ENCODE measurements around the gene PLSCR4.
"Not testable (repeated sequence)": the region's sequence is repeated elsewhere in the genome, so short reads cannot be mapped to it uniquely, and the experiment has no call there.

The PLSCR4 gene

GRCh38 chr3:146227486-146227885 is 23.4 kb downstream of the PLSCR4 start:
- H3K36me3 Mint-ChIP-seq (ENCODE audit: insufficient read depth), result no peaks in the 10 kb centered on the region
- no peak overlapping the region for H3K4me3 Mint-ChIP-seq
- no peaks in the 10 kb centered on the region for H3K4me1 Mint-ChIP-seq
- H3K27ac Mint-ChIP-seq (ENCODE audit: low read depth), result no peak overlapping the region
- no peak for DNase-seq (ENCODE audit: low spot score in 2 of 2)
- ATAC-seq (replicated peaks; ENCODE audit: extremely low read depth, poor library complexity, severe bottlenecking), result no peak
- H3K9me3 Mint-ChIP-seq, result no peaks in the 10 kb centered on the region
- no peaks in the 10 kb centered on the region for H3K27me3 Mint-ChIP-seq

GRCh38 chr3:146226881-146227280 is 24.0 kb downstream of the PLSCR4 start:
- H3K4me1 Mint-ChIP-seq, result no peaks in the 10 kb centered on the region
- DNase-seq (ENCODE audit: low spot score in 2 of 2) (no peak), ATAC-seq (replicated peaks; ENCODE audit: extremely low read depth, poor library complexity, severe bottlenecking) (no peak)
- no peaks in the 10 kb centered on the region for H3K27me3 Mint-ChIP-seq
- H3K27ac Mint-ChIP-seq (ENCODE audit: low read depth), result no peak overlapping the region
- H3K4me3 Mint-ChIP-seq, result no peak overlapping the region
- no peaks in the 10 kb centered on the region for H3K36me3 Mint-ChIP-seq (ENCODE audit: insufficient read depth)
- H3K9me3 Mint-ChIP-seq, result no peaks in the 10 kb centered on the region

GRCh38 chr3:146225458-146225857 is 25.4 kb downstream of the PLSCR4 start:
- not testable (repeated sequence) for ATAC-seq (replicated peaks; ENCODE audit: extremely low read depth, poor library complexity, severe bottlenecking); H3K4me1 Mint-ChIP-seq; H3K4me3 Mint-ChIP-seq; H3K9me3 Mint-ChIP-seq; H3K36me3 Mint-ChIP-seq (ENCODE audit: insufficient read depth); H3K27me3 Mint-ChIP-seq; H3K27ac Mint-ChIP-seq (ENCODE audit: low read depth); DNase-seq (ENCODE audit: low spot score in 2 of 2)

- H3K27me3 Mint-ChIP-seq, result no peaks in the 10 kb centered on the region
- H3K4me3 Mint-ChIP-seq, result no peak overlapping the region
- no peaks in the 10 kb centered on the region for H3K9me3 Mint-ChIP-seq
- ATAC-seq (replicated peaks; ENCODE audit: extremely low read depth, poor library complexity, severe bottlenecking) (no peak), DNase-seq (ENCODE audit: low spot score in 2 of 2) (no peak)
- no peaks in the 10 kb centered on the region for H3K36me3 Mint-ChIP-seq (ENCODE audit: insufficient read depth)
- no peak overlapping the region for H3K27ac Mint-ChIP-seq (ENCODE audit: low read depth)
- no peaks in the 10 kb centered on the region for H3K4me1 Mint-ChIP-seq
Measured at GRCh38 chr3:146223401-146224373, 27.2 kb downstream of the PLSCR4 start.

GRCh38 chr3:146222204-146223046 is 28.5 kb downstream of the PLSCR4 start:
- Mint-ChIP-seq H3K4me1 (no peaks in the 10 kb centered on the region), H3K4me3 (no peak overlapping the region), H3K36me3 (ENCODE audit: insufficient read depth) (no peaks in the 10 kb centered on the region), H3K9me3 (no peaks in the 10 kb centered on the region), H3K27me3 (no peaks in the 10 kb centered on the region), H3K27ac (ENCODE audit: low read depth) (no peak overlapping the region)
- ATAC-seq (replicated peaks; ENCODE audit: extremely low read depth, poor library complexity, severe bottlenecking), result no peak
- DNase-seq (ENCODE audit: low spot score in 2 of 2), result no peak

GRCh38 chr3:146221276-146221675 is 29.6 kb downstream of the PLSCR4 start:
- ATAC-seq (replicated peaks; ENCODE audit: extremely low read depth, poor library complexity, severe bottlenecking) (no peak), DNase-seq (ENCODE audit: low spot score in 2 of 2) (no peak)
- H3K4me3 Mint-ChIP-seq, result no peak overlapping the region
- H3K27me3 Mint-ChIP-seq, result no peaks in the 10 kb centered on the region
- H3K27ac Mint-ChIP-seq (ENCODE audit: low read depth), result no peak overlapping the region
- no peaks in the 10 kb centered on the region for H3K9me3 Mint-ChIP-seq
- no peaks in the 10 kb centered on the region for H3K36me3 Mint-ChIP-seq (ENCODE audit: insufficient read depth)
- no peaks in the 10 kb centered on the region for H3K4me1 Mint-ChIP-seq

GRCh38 chr3:146218880-146219866 is 31.7 kb downstream of the PLSCR4 start:
- Mint-ChIP-seq H3K27me3 (no peaks in the 10 kb centered on the region), H3K36me3 (ENCODE audit: insufficient read depth) (no peaks in the 10 kb centered on the region), H3K4me1 (no peaks in the 10 kb centered on the region), H3K27ac (ENCODE audit: low read depth) (no peak overlapping the region), H3K4me3 (no peak overlapping the region), H3K9me3 (no peaks in the 10 kb centered on the region)
- DNase-seq (ENCODE audit: low spot score in 2 of 2), result no peak
- ATAC-seq (replicated peaks; ENCODE audit: extremely low read depth, poor library complexity, severe bottlenecking), result no peak

- Mint-ChIP-seq H3K4me3 (no peak overlapping the region), H3K4me1 (no peaks in the 10 kb centered on the region), H3K27me3 (no peaks in the 10 kb centered on the region), H3K9me3 (no peaks in the 10 kb centered on the region), H3K36me3 (ENCODE audit: insufficient read depth) (no peaks in the 10 kb centered on the region), H3K27ac (ENCODE audit: low read depth) (no peak overlapping the region)
- no peak for ATAC-seq (replicated peaks; ENCODE audit: extremely low read depth, poor library complexity, severe bottlenecking)
- no peak for DNase-seq (ENCODE audit: low spot score in 2 of 2)
Measured at GRCh38 chr3:146217324-146217723, 33.6 kb downstream of the PLSCR4 start.

GRCh38 chr3:146214493-146214892 is 36.4 kb downstream of the PLSCR4 start:
- Mint-ChIP-seq H3K36me3 (ENCODE audit: insufficient read depth) (no peaks in the 10 kb centered on the region), H3K4me3 (no peak overlapping the region), H3K27ac (ENCODE audit: low read depth) (no peak overlapping the region), H3K4me1 (no peaks in the 10 kb centered on the region), H3K9me3 (no peaks in the 10 kb centered on the region), H3K27me3 (no peaks in the 10 kb centered on the region)
- DNase-seq (ENCODE audit: low spot score in 2 of 2) (no peak), ATAC-seq (replicated peaks; ENCODE audit: extremely low read depth, poor library complexity, severe bottlenecking) (no peak)

GRCh38 chr3:146209371-146209770 is 41.5 kb downstream of the PLSCR4 start:
- H3K36me3 Mint-ChIP-seq (ENCODE audit: insufficient read depth), result no peaks in the 10 kb centered on the region
- H3K4me1 Mint-ChIP-seq, result no peaks in the 10 kb centered on the region
- no peak overlapping the region for H3K27ac Mint-ChIP-seq (ENCODE audit: low read depth)
- no peak overlapping the region for H3K4me3 Mint-ChIP-seq
- H3K27me3 Mint-ChIP-seq, result peaks cover 18% of the 10 kb centered on the region
- H3K9me3 Mint-ChIP-seq, result no peaks in the 10 kb centered on the region
- ATAC-seq (replicated peaks; ENCODE audit: extremely low read depth, poor library complexity, severe bottlenecking), result no peak
- DNase-seq (ENCODE audit: low spot score in 2 of 2), result no peak

GRCh38 chr3:146203776-146204175 is 47.1 kb downstream of the PLSCR4 start:
- H3K4me1 Mint-ChIP-seq, result no peaks in the 10 kb centered on the region
- no peak overlapping the region for H3K27ac Mint-ChIP-seq (ENCODE audit: low read depth)
- peaks cover 16% of the 10 kb centered on the region for H3K27me3 Mint-ChIP-seq
- ATAC-seq (replicated peaks; ENCODE audit: extremely low read depth, poor library complexity, severe bottlenecking) (no peak), DNase-seq (ENCODE audit: low spot score in 2 of 2) (no peak)
- H3K9me3 Mint-ChIP-seq, result no peaks in the 10 kb centered on the region
- H3K4me3 Mint-ChIP-seq, result no peak overlapping the region
- H3K36me3 Mint-ChIP-seq (ENCODE audit: insufficient read depth), result no peaks in the 10 kb centered on the region

Data from central memory CD8-positive, alpha-beta T cell (primary cell).